Ammon's horn (tissue), 1 donor: ENCODE measurements around the gene FHOD1.

Experiments
- DNase-seq: peaks from one replicate; pipeline ENCODE4 v3.0.0-alpha.2; 2016; ENCODE audit warnings: low spot score

Gene FHOD1

GRCh38 chr16:67190448-67191399 is 56.6 kb downstream of the FHOD1 start:
- no peak for DNase-seq

GRCh38 chr16:67190041-67190440 is 57.2 kb downstream of the FHOD1 start, which contains the start of gene EXOC3L1:
Gene EXOC3L1, minus strand, starts transcription at chr16:67190136. Its CDS starts 460 bp downstream, at chr16:67189676.
- DNase-seq, result no peak

GRCh38 chr16:67188798-67189197 is 58.5 kb downstream of the FHOD1 start:
- DNase-seq, result no peak

- DNase-seq, result no peak
Observed at GRCh38 chr16:67188323-67188722, 59.0 kb downstream of the FHOD1 start.

- no peak for DNase-seq
Observed at GRCh38 chr16:67187175-67187890, 59.9 kb downstream of the FHOD1 start.

GRCh38 chr16:67186550-67186950 is 60.7 kb downstream of the FHOD1 start:
- no peak for DNase-seq

- DNase-seq, result no peak
Observed at GRCh38 chr16:67185651-67186134, 61.6 kb downstream of the FHOD1 start.

- DNase-seq, result peak; percentile 89
Observed at GRCh38 chr16:67184995-67185650, 62.2 kb downstream of the FHOD1 start.

- no peak for DNase-seq
Observed at GRCh38 chr16:67184453-67184994, 62.8 kb downstream of the FHOD1 start.

GRCh38 chr16:67183627-67184452 is 63.4 kb downstream of the FHOD1 start, which contains the start of gene MATCAP1:
Gene MATCAP1, minus strand, starts transcription at chr16:67183963. Its CDS starts 3,353 bp downstream, at chr16:67180610.
- peak; percentile 99 for DNase-seq

GRCh38 chr16:67183284-67183626 is 64.0 kb downstream of the FHOD1 start:
- no peak for DNase-seq

- DNase-seq, result no peak
Observed at GRCh38 chr16:67182288-67182687, 65.0 kb downstream of the FHOD1 start.

GRCh38 chr16:67181346-67181745 is 65.9 kb downstream of the FHOD1 start:
- DNase-seq, result no peak

GRCh38 chr16:67180166-67180565 is 67.1 kb downstream of the FHOD1 start:
- DNase-seq, result no peak

GRCh38 chr16:67179421-67180080 is 67.7 kb downstream of the FHOD1 start:
- DNase-seq, result no peak
